ENCODE data around the gene BCAS3.
"Not testable (repeated sequence)": the region's sequence is repeated elsewhere in the genome, so short reads cannot be mapped to it uniquely, and the experiment has no call there.

BCAS3 gene

GRCh38 chr17:60757437-60757836 lies 79.8 kb downstream of the BCAS3 start:
- TF ChIP-seq CTCF (IDR thresholded peaks at IDR 0.05; ENCODE audit: insufficient read depth, low read depth, low read length, missing control alignments) = no peak
- DNase-seq (ENCODE audit: low read depth) = no peak
- no peak overlapping the region for H3K4me3 ChIP-seq (ENCODE audit: low read depth, low read length)

- TF ChIP-seq CTCF (IDR thresholded peaks at IDR 0.05; ENCODE audit: insufficient read depth, low read depth, low read length, missing control alignments) = no peak
- no peak overlapping the region for H3K4me3 ChIP-seq (ENCODE audit: low read depth, low read length)
- no peak for DNase-seq (ENCODE audit: low read depth)
Measured at GRCh38 chr17:60759756-60760155, 82.1 kb downstream of the BCAS3 start.

- not testable (repeated sequence) for DNase-seq (ENCODE audit: low read depth); H3K4me3 ChIP-seq (ENCODE audit: low read depth, low read length)
Measured at GRCh38 chr17:60761301-60761700, 83.7 kb downstream of the BCAS3 start.

GRCh38 chr17:60766778-60767190 lies 89.1 kb downstream of the BCAS3 start:
- no peak overlapping the region for H3K4me3 ChIP-seq (ENCODE audit: low read depth, low read length)
- DNase-seq (ENCODE audit: low read depth) = peak; percentile 44
- no peak for TF ChIP-seq CTCF (IDR thresholded peaks at IDR 0.05; ENCODE audit: insufficient read depth, low read depth, low read length, missing control alignments)

- no peak overlapping the region for H3K4me3 ChIP-seq (ENCODE audit: low read depth, low read length)
- TF ChIP-seq CTCF (IDR thresholded peaks at IDR 0.05; ENCODE audit: insufficient read depth, low read depth, low read length, missing control alignments) = no peak
- no peak for DNase-seq (ENCODE audit: low read depth)
Measured at GRCh38 chr17:60767744-60768308, 90.2 kb downstream of the BCAS3 start.

GRCh38 chr17:60769327-60769726 lies 91.7 kb downstream of the BCAS3 start:
- no peak overlapping the region for H3K4me3 ChIP-seq (ENCODE audit: low read depth, low read length)
- TF ChIP-seq CTCF (IDR thresholded peaks at IDR 0.05; ENCODE audit: insufficient read depth, low read depth, low read length, missing control alignments) = no peak

GRCh38 chr17:60770946-60771422 lies 93.3 kb downstream of the BCAS3 start:
- no peak for TF ChIP-seq CTCF (IDR thresholded peaks at IDR 0.05; ENCODE audit: insufficient read depth, low read depth, low read length, missing control alignments)
- H3K4me3 ChIP-seq (ENCODE audit: low read depth, low read length) = no peak overlapping the region
- no peak for DNase-seq (ENCODE audit: low read depth)

More at GRCh38 chr17:60769327-60769726, 91.7 kb downstream of the BCAS3 start:
- DNase-seq (ENCODE audit: low read depth) = no peak

- H3K4me3 ChIP-seq (ENCODE audit: low read depth, low read length); DNase-seq (ENCODE audit: low read depth): not testable (repeated sequence)
Measured at GRCh38 chr17:60771621-60772020, 94.0 kb downstream of the BCAS3 start.

All from GM12865 (cell line).